ENCODE measurements around the gene CYP2A13. TPM values are rescaled to one million over a fixed set of nuclear protein-coding genes. Genes with fewer than 3 reads are reported as not detected.
A peak's percentile ranks its signal among the peaks of the same experiment; 100 is the strongest.

Gene CYP2A13
- total RNA-seq, 1 experiment from 2014 or later, result 0.63 TPM

GRCh38 chr19:41136636-41137455, 48.6 kb downstream of the CYP2A13 start:
- Histone ChIP-seq H3K18ac (ENCODE audit: insufficient read length, low read depth, low read length) (no peak overlapping the region), H4K91ac (ENCODE audit: insufficient read length, low read depth, low read length) (no peak overlapping the region), H2BK5ac (ENCODE audit: insufficient read length, low read length) (no peak overlapping the region), H2BK15ac (ENCODE audit: low read depth, low read length) (no peak overlapping the region), H2BK120ac (ENCODE audit: low read depth, low read length, poor library complexity, severe bottlenecking) (no peak overlapping the region), H4K20me1 (ENCODE audit: control insufficient read depth, insufficient read depth, insufficient read length) (no peaks in the 10 kb centered on the region), H3K9ac (ENCODE audit: extremely low read depth, insufficient read length, low read length) (no peak overlapping the region), H2BK20ac (ENCODE audit: low read depth, low read length, poor library complexity, severe bottlenecking) (no peak overlapping the region), H3K27me3 (ENCODE audit: insufficient read depth, low read length) (no peaks in the 10 kb centered on the region), H3K4me2 (ENCODE audit: insufficient read depth, insufficient read length, low read length) (peak overlapping the region; percentile 51), H3K79me1 (ENCODE audit: insufficient read depth, low read depth, low read length, poor library complexity, severe bottlenecking) (no peaks in the 10 kb centered on the region), H3K79me2 (ENCODE audit: insufficient read depth, low read length) (no peaks in the 10 kb centered on the region), H3K56ac (ENCODE audit: insufficient read length, low read depth, low read length) (no peak overlapping the region), H3K4me1 (ENCODE audit: insufficient read depth, low read length) (no peaks in the 10 kb centered on the region), H3K9me3 (ENCODE audit: control insufficient read depth, low read depth, low read length) (no peaks in the 10 kb centered on the region), H3K23ac (ENCODE audit: insufficient read length, low read depth, low read length) (no peak overlapping the region), H4K8ac (replicated peaks; ENCODE audit: insufficient read length, low read depth, low read length) (no peak overlapping the region), H2BK12ac (ENCODE audit: insufficient read length, low read depth, low read length) (no peak overlapping the region), H2AFZ (ENCODE audit: low read length) (no peak overlapping the region), H3K4ac (ENCODE audit: low read depth, low read length) (no peak overlapping the region), H2AK5ac (ENCODE audit: insufficient read length, low read length) (no peak overlapping the region), H3T11ph (ENCODE audit: low read length) (no peak overlapping the region), H3K23me2 (ENCODE audit: insufficient read length, low read depth, low read length, poor library complexity, severe bottlenecking) (peaks cover 3% of the 10 kb centered on the region), H4K5ac (ENCODE audit: insufficient read length, low read depth, low read length) (no peak overlapping the region), H3K14ac (ENCODE audit: insufficient read depth, low read length) (no peak overlapping the region), H3K27ac (ENCODE audit: insufficient read length, low read depth, low read length) (no peak overlapping the region)
- no peak for TF ChIP-seq CTCF (conservative IDR thresholded peaks at IDR 0.05)
- Mint-ChIP-seq H3K4me1 (peaks cover 11 to 29% of the 10 kb centered on the region in 2 experiments), H3K36me3 (ENCODE audit: insufficient read depth in 1 of 3, low read depth in 3 of 3) (peaks cover 1 to 7% (median 2%) of the 10 kb centered on the region in 3 experiments; a peak in 3 of 7 replicates), H3K27ac (peak overlapping the region in 2 of 3 experiments; percentile 66 to 75; a peak in 3 of 7 replicates), H3K27me3 (ENCODE audit: low read depth) (peaks cover 31% of the 10 kb centered on the region), H3K4me3 (peak overlapping the region; percentile 83 to 92; a peak in 3 of 5 replicates), H3K9me3 (peaks cover 2% of the 10 kb centered on the region in 2 experiments; a peak in 3 of 5 replicates)
- no CpG with 5 or more reads among the region's 31 CpGs for WGBS (ENCODE audit: extremely low coverage, insufficient read length, low lambda C conversion rate)
- DNase-seq, result no peak
